Diencephalon (tissue), 1 donor: ENCODE data around the gene ARL6. TPM values are rescaled to one million over a fixed set of nuclear protein-coding genes. Genes with fewer than 3 reads are reported as not detected.

Experiments used
- total RNA-seq: library from RNA; depleted of rRNA; stranded (reverse); fragments of >200 nt; gene quantifications from one replicate; pipeline ENCODE4 v1.2.3, GENCODE V29; 2014

ARL6 gene
- 57.2 TPM for total RNA-seq

GRCh38 chr3:97764407-97765238 is at the start of gene ARL6:
TSS of gene ARL6 (plus strand) at chr3:97764758. CDS start at chr3:97768108, 3,350 bp downstream.

DNA sequence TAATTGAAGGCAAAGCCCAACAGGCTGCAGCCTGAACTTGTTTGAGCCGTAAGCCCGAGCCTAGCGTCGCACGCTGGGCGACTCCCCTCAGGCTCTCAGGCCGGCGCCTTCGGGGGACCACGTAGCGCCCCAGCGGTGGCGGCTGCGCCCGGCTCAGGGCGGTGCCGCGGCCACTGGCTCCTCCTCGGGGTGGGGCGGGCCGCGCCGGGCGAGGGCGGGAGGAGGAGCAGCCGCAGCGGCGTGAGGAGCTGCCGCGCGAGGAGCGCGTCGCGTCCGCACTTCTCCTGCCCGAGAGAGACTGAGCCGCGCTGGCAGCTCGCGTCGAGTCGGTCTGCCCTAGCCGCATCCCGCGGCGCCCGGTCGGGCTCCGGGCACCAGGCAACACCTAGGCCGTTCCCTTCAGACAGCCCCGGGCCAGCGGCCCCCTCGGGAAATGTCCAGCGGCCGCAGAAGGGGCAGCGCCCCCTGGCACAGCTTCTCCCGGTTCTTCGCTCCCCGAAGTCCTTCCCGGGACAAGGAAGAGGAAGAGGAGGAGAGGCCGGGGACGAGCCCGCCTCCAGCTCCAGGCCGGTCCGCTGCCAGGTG is 57.3 kb downstream of the ARL6 start, which contains the start of gene CRYBG3:
Gene CRYBG3, plus strand, starts transcription at position 238 of the 585 bp plus-strand sequence. Its CDS starts 196 bp downstream, at position 434.

Other genes with a start within 250 kb of the ARL6 start
- gene CRYBG3, start 57.3 kb downstream of the ARL6 start, total RNA-seq = 9.2 TPM
- 27.7 TPM for gene RIOX2, start 207.7 kb downstream of the ARL6 start, total RNA-seq